ENCODE measurements around the gene GPR161. TPM values are rescaled to one million over a fixed set of nuclear protein-coding genes. Genes with fewer than 3 reads are reported as not detected.
A peak's percentile ranks its signal among the peaks of the same experiment; 100 is the strongest.

GPR161 gene
- total RNA-seq, 3 donors from 2014 or later, result 2.2 to 13.1 (median 4.2) TPM

- peak; percentile 15 for ATAC-seq
Observed at GRCh38 chr1:168081373-168082007, 55.2 kb downstream of the GPR161 start.

GRCh38 chr1:168079761-168080160 lies 57.0 kb downstream of the GPR161 start:
- no peak for TF ChIP-seq CTCF (IDR thresholded peaks at IDR 0.05)
- intact Hi-C loops (cut with DNase I, micrococcal nuclease), result no loop called here
- Histone ChIP-seq H3K9me3 (no peaks in the 10 kb centered on the region), H3K4me3 (no peak overlapping the region), H3K36me3 (ENCODE audit: low read depth) (no peaks in the 10 kb centered on the region), H3K4me1 (ENCODE audit: low read depth) (no peaks in the 10 kb centered on the region)
- ATAC-seq (no peak), DNase-seq (no peak)

More at GRCh38 chr1:168081373-168082007, 55.2 kb downstream of the GPR161 start:
- intact Hi-C loops (cut with DNase I, micrococcal nuclease), result no loop called here
- TF ChIP-seq CTCF (IDR thresholded peaks at IDR 0.05), result no peak
- no peak overlapping the region for H3K4me3 ChIP-seq
- no peak for DNase-seq
- no peaks in the 10 kb centered on the region for H3K4me1 ChIP-seq (ENCODE audit: low read depth)
- H3K36me3 ChIP-seq (ENCODE audit: low read depth), result no peaks in the 10 kb centered on the region
- no peaks in the 10 kb centered on the region for H3K9me3 ChIP-seq

- no peak overlapping the region for H3K4me3 ChIP-seq
- intact Hi-C loops (cut with DNase I, micrococcal nuclease), result no loop called here
- DNase-seq (no peak), ATAC-seq (no peak)
- H3K4me1 ChIP-seq (ENCODE audit: low read depth), result no peaks in the 10 kb centered on the region
- TF ChIP-seq CTCF (IDR thresholded peaks at IDR 0.05), result no peak
- no peaks in the 10 kb centered on the region for H3K36me3 ChIP-seq (ENCODE audit: low read depth)
- H3K9me3 ChIP-seq, result no peaks in the 10 kb centered on the region
Observed at GRCh38 chr1:168069384-168069783, 67.3 kb downstream of the GPR161 start.

- intact Hi-C loops (cut with DNase I, micrococcal nuclease), result no loop called here
- no peaks in the 10 kb centered on the region for H3K9me3 ChIP-seq
- no peak for DNase-seq
- no peaks in the 10 kb centered on the region for H3K4me1 ChIP-seq (ENCODE audit: low read depth)
- ATAC-seq, result no peak
- H3K4me3 ChIP-seq, result no peak overlapping the region
- TF ChIP-seq CTCF (IDR thresholded peaks at IDR 0.05), result no peak
- H3K36me3 ChIP-seq (ENCODE audit: low read depth), result no peaks in the 10 kb centered on the region
Observed at GRCh38 chr1:168065506-168065905, 71.2 kb downstream of the GPR161 start.

- intact Hi-C loops (cut with DNase I, micrococcal nuclease), result no loop called here
- TF ChIP-seq CTCF (IDR thresholded peaks at IDR 0.05), result no peak
- ATAC-seq (no peak), DNase-seq (no peak)
- Histone ChIP-seq H3K4me3 (no peak overlapping the region), H3K4me1 (ENCODE audit: low read depth) (no peaks in the 10 kb centered on the region), H3K36me3 (ENCODE audit: low read depth) (no peaks in the 10 kb centered on the region), H3K9me3 (no peaks in the 10 kb centered on the region)
Observed at GRCh38 chr1:168064216-168064615, 72.5 kb downstream of the GPR161 start.

- H3K9me3 ChIP-seq, result no peaks in the 10 kb centered on the region
- intact Hi-C loops (cut with DNase I, micrococcal nuclease), result no loop called here
- H3K4me3 ChIP-seq, result no peak overlapping the region
- TF ChIP-seq CTCF (IDR thresholded peaks at IDR 0.05), result no peak
- ATAC-seq (no peak), DNase-seq (no peak)
- H3K4me1 ChIP-seq (ENCODE audit: low read depth), result no peaks in the 10 kb centered on the region
- no peaks in the 10 kb centered on the region for H3K36me3 ChIP-seq (ENCODE audit: low read depth)
Observed at GRCh38 chr1:168057921-168058320, 78.8 kb downstream of the GPR161 start.

Measured in mucosa of descending colon (tissue), 3 donors.